Prostate gland (tissue), 2 donors: Measurements from ENCODE around the gene TGFBR1. TPM values are rescaled to one million over a fixed set of nuclear protein-coding genes. Genes with fewer than 3 reads are reported as not detected.

Experiments used
- DNase-seq: peaks from one replicate; pipeline ENCODE4 v3.0.0-alpha.2; 2019; ENCODE audit warnings: low spot score
- H3K27ac ChIP-seq, 2 donors: fragments of 200-600 bp; sonication (generic); 2 replicates each; pipeline ENCODE4 v1.5.1; 2017 to 2019
- H3K27me3 ChIP-seq: fragments of 200-600 bp; sonication (generic); replicated peaks from 2 replicates; pipeline ENCODE4 v1.5.1; 2019; ENCODE audit not compliant: insufficient read depth
- H3K36me3 ChIP-seq, 2 donors: fragments of 200-600 bp; sonication (generic); 1 replicate in 1 of 2; 2 replicates in 1 of 2; pipeline versions ENCODE4 v1.5.1 to v1.8.1; 2017 to 2019
- H3K4me1 ChIP-seq: fragments of 200-600 bp; sonication (generic); replicated peaks from 2 replicates; pipeline ENCODE4 v1.5.1; 2019
- H3K4me3 ChIP-seq, 2 donors: fragments of 200-600 bp; sonication (generic); 2 replicates each; pipeline ENCODE4 v1.5.1; 2017 to 2019
- H3K9me3 ChIP-seq: fragments of 200-600 bp; sonication (generic); 2 replicates; pipeline ENCODE4 v1.5.1; 2017
- POLR2A ChIP-seq: fragments of 450-650 bp; IDR thresholded peaks from one replicate; pipeline ENCODE4 v1.6.1; 2016; ENCODE audit warnings: antibody characterized with exemption, mild to moderate bottlenecking
- POLR2AphosphoS5 ChIP-seq: sonication (generic); formaldehyde crosslinking; IDR thresholded peaks from one replicate; pipeline ENCODE4 v1.6.1; 2017; ENCODE audit warnings: antibody characterized with exemption
- WGBS: methylation state at CpG from one replicate; pipeline ENCODE4 v1.1.5; 2018; 5-methylcytosine and 5-hydroxymethylcytosine counted together
- intact Hi-C: fragments of 100-400 bp; cut with DNase I; formaldehyde crosslinking; loops from one replicate; pipeline ENCODE4 v1.14.2; 2022
- total RNA-seq, 2 donors: library from RNA; depleted of rRNA; stranded (reverse); fragments of >200 nt; gene quantifications; one replicate each; pipeline ENCODE4 v1.1.0, GENCODE V29; 2016
- TF ChIP-seq, protein P1 (sequence below), 4 experiments: fragments of 200-600 bp in 2 of 4; fragments of 450-650 bp in 2 of 4; sonication (generic) in 2 of 4; IDR thresholded peaks; 1 replicate in 3 of 4; 2 replicates in 1 of 4; pipeline ENCODE4 v1.5.1; 2016 to 2019; ENCODE audit warnings: antibody characterized with exemption in 4 of 4, mild to moderate bottlenecking in 2 of 4, moderate library complexity in 2 of 4

Gene TGFBR1
- total RNA-seq, 2 donors from 2014 or later = 22.2 to 25.5 TPM

- intact Hi-C loops = no loop called here
- Histone ChIP-seq H3K36me3 (no peaks in the 10 kb centered on the region), H3K27me3 (no peaks in the 10 kb centered on the region), H3K4me3 (no peak overlapping the region), H3K9me3 (no peaks in the 10 kb centered on the region), H3K27ac (no peak overlapping the region), H3K4me1 (no peaks in the 10 kb centered on the region)
- no peak for DNase-seq
- TF ChIP-seq POLR2A = no peak
- TF ChIP-seq, protein P1, sequence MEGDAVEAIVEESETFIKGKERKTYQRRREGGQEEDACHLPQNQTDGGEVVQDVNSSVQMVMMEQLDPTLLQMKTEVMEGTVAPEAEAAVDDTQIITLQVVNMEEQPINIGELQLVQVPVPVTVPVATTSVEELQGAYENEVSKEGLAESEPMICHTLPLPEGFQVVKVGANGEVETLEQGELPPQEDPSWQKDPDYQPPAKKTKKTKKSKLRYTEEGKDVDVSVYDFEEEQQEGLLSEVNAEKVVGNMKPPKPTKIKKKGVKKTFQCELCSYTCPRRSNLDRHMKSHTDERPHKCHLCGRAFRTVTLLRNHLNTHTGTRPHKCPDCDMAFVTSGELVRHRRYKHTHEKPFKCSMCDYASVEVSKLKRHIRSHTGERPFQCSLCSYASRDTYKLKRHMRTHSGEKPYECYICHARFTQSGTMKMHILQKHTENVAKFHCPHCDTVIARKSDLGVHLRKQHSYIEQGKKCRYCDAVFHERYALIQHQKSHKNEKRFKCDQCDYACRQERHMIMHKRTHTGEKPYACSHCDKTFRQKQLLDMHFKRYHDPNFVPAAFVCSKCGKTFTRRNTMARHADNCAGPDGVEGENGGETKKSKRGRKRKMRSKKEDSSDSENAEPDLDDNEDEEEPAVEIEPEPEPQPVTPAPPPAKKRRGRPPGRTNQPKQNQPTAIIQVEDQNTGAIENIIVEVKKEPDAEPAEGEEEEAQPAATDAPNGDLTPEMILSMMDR (IDR thresholded peaks at IDR 0.05) = no peak
- TF ChIP-seq POLR2AphosphoS5 = no peak
- WGBS = 96% methylated on average over 1 of the region's 1 CpG
These were observed 20.5 kb downstream of the TGFBR1 start for GRCh38 chr9:99125446-99125845.

DNA sequence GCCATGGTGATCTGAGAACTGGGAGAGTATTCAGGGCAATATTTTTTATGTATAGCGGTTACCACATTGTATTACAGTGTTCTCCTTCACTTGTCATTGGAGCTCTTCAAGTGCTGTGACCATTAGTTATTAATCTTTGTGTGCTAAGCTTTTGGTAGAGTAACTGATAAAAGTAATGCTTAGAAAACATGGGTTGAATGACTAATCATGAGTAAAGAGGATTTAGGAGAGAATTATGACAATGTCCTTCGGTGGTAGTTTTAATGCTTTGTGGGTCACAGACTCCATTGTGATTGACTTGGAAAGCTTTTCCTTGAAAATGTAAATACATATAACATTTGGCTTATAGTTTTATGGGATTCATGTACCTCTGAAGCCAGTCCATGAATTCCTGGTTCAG is 21.4 kb downstream of the TGFBR1 start:
- DNase-seq = no peak
- Histone ChIP-seq H3K27me3 (no peaks in the 10 kb centered on the region), H3K4me1 (no peaks in the 10 kb centered on the region), H3K27ac (no peak overlapping the region), H3K36me3 (no peaks in the 10 kb centered on the region), H3K9me3 (no peaks in the 10 kb centered on the region), H3K4me3 (no peak overlapping the region)
- TF ChIP-seq POLR2A (no peak), POLR2AphosphoS5 (no peak)
- TF ChIP-seq, protein P1 (IDR thresholded peaks at IDR 0.05) = no peak
- WGBS = 73% methylated on average over 2 of the region's 2 CpGs
- intact Hi-C loops = no loop called here

GRCh38 chr9:99127356-99128132 is 22.6 kb downstream of the TGFBR1 start:
- no peak for DNase-seq
- no peak overlapping the region for H3K4me3 ChIP-seq
- H3K4me1 ChIP-seq = no peaks in the 10 kb centered on the region

GRCh38 chr9:99128133-99128406 is 23.2 kb downstream of the TGFBR1 start:
- DNase-seq = no peak
- Histone ChIP-seq H3K4me1 (no peaks in the 10 kb centered on the region), H3K9me3 (no peaks in the 10 kb centered on the region), H3K4me3 (no peak overlapping the region), H3K27ac (no peak overlapping the region), H3K27me3 (no peaks in the 10 kb centered on the region), H3K36me3 (no peaks in the 10 kb centered on the region)
- intact Hi-C loops = no loop called here
- no peak for TF ChIP-seq POLR2A
- TF ChIP-seq, protein P1 (IDR thresholded peaks at IDR 0.05) = no peak
- no peak for TF ChIP-seq POLR2AphosphoS5
- WGBS = 100% methylated on average over 1 of the region's 1 CpG

More at GRCh38 chr9:99127356-99128132, 22.6 kb downstream of the TGFBR1 start:
- H3K27ac ChIP-seq = no peak overlapping the region
- intact Hi-C loops = no loop called here
- H3K9me3 ChIP-seq = no peaks in the 10 kb centered on the region
- H3K27me3 ChIP-seq = no peaks in the 10 kb centered on the region
- WGBS = 78% methylated on average over 3 of the region's 3 CpGs
- H3K36me3 ChIP-seq = no peaks in the 10 kb centered on the region
- TF ChIP-seq, protein P1 (IDR thresholded peaks at IDR 0.05) = no peak
- TF ChIP-seq POLR2A (no peak), POLR2AphosphoS5 (no peak)

GRCh38 chr9:99129091-99129490 is 24.2 kb downstream of the TGFBR1 start:
- WGBS = 36% methylated on average over 1 of the region's 1 CpG
- no peak for DNase-seq
- TF ChIP-seq, protein P1 (IDR thresholded peaks at IDR 0.05) = no peak
- TF ChIP-seq POLR2A = no peak
- no peak for TF ChIP-seq POLR2AphosphoS5
- no peaks in the 10 kb centered on the region for H3K27me3 ChIP-seq
- no peak overlapping the region for H3K4me3 ChIP-seq
- H3K36me3 ChIP-seq = no peaks in the 10 kb centered on the region
- H3K27ac ChIP-seq = no peak overlapping the region
- H3K9me3 ChIP-seq = no peaks in the 10 kb centered on the region
- intact Hi-C loops = no loop called here
- no peaks in the 10 kb centered on the region for H3K4me1 ChIP-seq
